Activated T-cell treated with anti-CD3 and anti-CD28 coated beads for 1 hour (primary cell): ENCODE data around the gene CX3CL1.
"Not testable (repeated sequence)": the region's sequence is repeated elsewhere in the genome, so short reads cannot be mapped to it uniquely, and the experiment has no call there.

ENCODE experiments used
- DNase-seq: peaks from one replicate; pipeline ENCODE4 v3.0.0-alpha.2; 2020; ENCODE audit warnings: low read depth

Gene CX3CL1

GRCh38 chr16:57357330-57358085, 14.8 kb upstream of the CX3CL1 start:
- no peak for DNase-seq

DNA sequence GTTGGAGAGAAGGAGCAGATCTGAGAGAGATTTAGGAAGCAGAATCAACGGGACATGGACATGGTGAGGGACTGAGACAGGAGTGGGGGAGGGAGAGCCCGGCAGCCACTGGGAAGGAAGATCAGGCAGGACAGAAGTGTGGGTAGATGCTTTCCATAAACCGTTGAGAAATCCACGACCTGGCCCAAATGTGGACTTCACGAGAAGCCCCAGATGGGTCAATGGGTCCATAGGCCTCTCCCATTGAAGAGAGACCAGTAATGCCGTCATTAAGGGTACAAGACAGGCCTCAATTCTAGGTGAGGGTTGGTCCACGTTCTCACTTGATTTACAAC, 14.2 kb upstream of the CX3CL1 start:
- no peak for DNase-seq

- DNase-seq: no peak
Observed at GRCh38 chr16:57358527-57359095, 13.7 kb upstream of the CX3CL1 start, which contains the start of gene CCL22. CCL22 (plus strand) TSS chr16:57358783; CDS start chr16:57358817, 34 bp downstream.

DNA sequence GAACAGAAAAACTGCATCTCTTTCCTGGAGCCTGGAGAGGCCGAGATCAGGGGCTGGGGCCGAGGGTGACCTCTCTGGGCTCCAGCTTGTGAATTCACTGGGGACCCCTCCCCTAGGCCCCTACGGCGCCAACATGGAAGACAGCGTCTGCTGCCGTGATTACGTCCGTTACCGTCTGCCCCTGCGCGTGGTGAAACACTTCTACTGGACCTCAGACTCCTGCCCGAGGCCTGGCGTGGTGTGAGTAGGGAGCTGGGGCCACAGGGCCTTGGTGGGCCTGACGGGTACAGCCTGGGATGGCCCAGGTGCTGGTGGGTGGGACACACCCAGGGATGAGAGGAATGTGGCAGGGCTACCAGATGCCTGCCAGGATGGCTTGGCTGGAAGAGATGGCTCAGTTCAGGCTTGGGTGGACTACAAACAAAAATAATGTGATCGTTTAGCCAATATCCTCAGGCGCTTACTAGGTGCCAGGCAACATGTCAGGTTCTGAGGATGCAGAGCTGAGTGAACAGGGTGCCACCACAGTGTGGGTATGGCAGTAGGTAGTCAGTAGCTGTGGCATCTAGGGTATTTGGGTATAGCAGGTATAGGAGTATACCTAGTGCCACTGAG, 11.9 kb upstream of the CX3CL1 start:
- DNase-seq: no peak

DNA sequence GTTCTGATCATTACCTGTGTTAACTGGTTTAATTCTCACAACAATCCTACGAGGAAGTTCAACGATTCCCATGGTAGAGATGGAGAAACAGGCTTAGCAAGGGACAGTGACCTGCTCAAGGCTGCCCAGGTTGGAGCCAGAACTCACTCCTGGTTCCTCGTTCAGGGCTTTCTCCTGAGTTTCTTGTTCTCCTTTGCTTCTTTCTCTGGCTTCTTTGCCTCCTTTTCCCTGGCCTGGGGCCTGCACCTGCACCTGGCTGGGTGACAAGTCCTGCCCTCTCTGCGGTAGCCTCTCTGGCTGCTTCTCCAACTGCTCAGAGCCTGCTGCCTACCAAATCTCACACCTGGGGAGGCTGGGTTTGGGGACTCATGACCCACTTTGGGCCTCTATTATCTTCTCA, 10.9 kb upstream of the CX3CL1 start:
- DNase-seq: no peak

DNA sequence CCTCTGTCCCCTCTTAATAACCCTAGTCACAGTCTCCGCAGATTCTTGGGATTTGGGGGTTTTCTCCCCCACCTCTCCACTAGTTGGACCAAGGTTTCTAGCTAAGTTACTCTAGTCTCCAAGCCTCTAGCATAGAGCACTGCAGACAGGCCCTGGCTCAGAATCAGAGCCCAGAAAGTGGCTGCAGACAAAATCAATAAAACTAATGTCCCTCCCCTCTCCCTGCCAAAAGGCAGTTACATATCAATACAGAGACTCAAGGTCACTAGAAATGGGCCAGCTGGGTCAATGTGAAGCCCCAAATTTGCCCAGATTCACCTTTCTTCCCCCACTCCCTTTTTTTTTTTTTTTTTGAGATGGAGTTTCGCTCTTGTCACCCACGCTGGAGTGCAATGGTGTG, 8.1 kb upstream of the CX3CL1 start:
- DNase-seq: no peak

GRCh38 chr16:57366544-57367040, 5.7 kb upstream of the CX3CL1 start:
- DNase-seq: no peak

DNA sequence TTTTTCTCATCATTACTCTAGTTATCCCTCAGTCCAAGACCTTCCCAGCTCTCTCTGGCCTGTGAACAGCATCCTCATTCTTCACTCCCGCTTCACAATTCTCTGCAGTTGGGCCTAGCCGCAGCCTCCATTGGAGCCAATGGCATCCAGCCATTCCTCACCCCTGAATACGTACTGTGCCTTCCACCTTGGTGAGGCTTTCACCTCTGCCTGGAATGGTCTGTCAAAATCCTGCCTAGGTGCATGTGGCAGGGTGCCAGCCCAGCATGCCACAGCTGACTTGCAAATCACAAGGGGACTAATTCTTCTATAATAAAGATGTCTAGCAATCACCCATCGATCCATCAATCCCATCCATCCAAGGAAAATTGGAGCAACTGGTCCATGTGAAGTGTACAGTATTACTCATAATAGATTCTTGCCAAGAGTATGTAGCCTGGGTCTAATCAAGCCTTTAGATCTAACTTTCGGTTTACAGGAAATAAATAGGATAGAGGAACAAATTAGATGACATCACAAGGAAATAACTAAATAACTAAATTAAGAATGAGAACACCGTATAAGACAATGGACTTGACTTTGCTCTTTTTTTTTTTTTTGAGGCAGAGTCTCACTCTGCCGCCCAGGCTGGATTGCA, 5.1 kb upstream of the CX3CL1 start:
- DNase-seq: no peak

GRCh38 chr16:57371494-57372371, 557 bp upstream of the CX3CL1 start:
- DNase-seq: no peak

- DNase-seq: no peak
Observed at GRCh38 chr16:57373117-57373947, 1.0 kb downstream of the CX3CL1 start.

- no peak for DNase-seq
Observed at GRCh38 chr16:57374067-57374534, 1.8 kb downstream of the CX3CL1 start.

- DNase-seq: not testable (repeated sequence)
Observed at GRCh38 chr16:57374925-57375465, 2.7 kb downstream of the CX3CL1 start.

GRCh38 chr16:57376313-57376818, 4.1 kb downstream of the CX3CL1 start:
- DNase-seq: no peak

GRCh38 chr16:57377080-57377841, 5.0 kb downstream of the CX3CL1 start:
- DNase-seq: no peak

- no peak for DNase-seq
Observed at GRCh38 chr16:57379579-57379978, 7.3 kb downstream of the CX3CL1 start.

GRCh38 chr16:57380671-57381462, 8.6 kb downstream of the CX3CL1 start:
- DNase-seq: no peak

DNA sequence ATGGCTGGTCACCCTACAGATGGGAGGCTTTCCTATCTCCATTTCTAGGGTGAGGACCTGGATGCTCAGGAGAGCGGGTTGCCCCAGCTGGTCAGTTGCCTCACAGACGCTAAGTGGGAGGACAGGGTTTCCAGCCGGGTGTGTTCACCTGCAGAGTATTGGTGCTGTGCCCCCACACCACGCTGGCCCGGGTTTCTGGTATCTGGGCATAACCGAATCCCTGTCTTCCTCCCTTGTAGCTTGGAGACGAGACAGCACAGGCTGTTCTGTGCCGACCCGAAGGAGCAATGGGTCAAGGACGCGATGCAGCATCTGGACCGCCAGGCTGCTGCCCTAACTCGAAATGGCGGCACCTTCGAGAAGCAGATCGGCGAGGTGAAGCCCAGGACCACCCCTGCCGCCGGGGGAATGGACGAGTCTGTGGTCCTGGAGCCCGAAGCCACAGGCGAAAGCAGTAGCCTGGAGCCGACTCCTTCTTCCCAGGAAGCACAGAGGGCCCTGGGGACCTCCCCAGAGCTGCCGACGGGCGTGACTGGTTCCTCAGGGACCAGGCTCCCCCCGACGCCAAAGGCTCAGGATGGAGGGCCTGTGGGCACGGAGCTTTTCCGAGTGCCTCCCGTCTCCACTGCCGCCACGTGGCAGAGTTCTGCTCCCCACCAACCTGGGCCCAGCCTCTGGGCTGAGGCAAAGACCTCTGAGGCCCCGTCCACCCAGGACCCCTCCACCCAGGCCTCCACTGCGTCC, 9.7 kb downstream of the CX3CL1 start:
- DNase-seq: no peak
